GM19468 (cell line): ENCODE results near the gene DLX2.

Experiments used
- ATAC-seq: cut with Tn5 transposase; IDR thresholded peaks from one replicate; pipeline ENCODE4 v1.9.1; 2021; ENCODE audit warnings: mild to moderate bottlenecking, moderate library complexity, moderate number of reproducible peaks; ENCODE audit not compliant: unreplicated experiment; ENCODE audit errors: extremely low read depth

The DLX2 gene

GRCh38 chr2:172108587-172108930 is 5.9 kb upstream of the DLX2 start:
- no peak for ATAC-seq

- no peak for ATAC-seq
Observed at GRCh38 chr2:172107690-172108586, 5.2 kb upstream of the DLX2 start.

GRCh38 chr2:172106108-172106961 is 3.6 kb upstream of the DLX2 start:
- ATAC-seq = no peak

- no peak for ATAC-seq
Observed at GRCh38 chr2:172105471-172106107, 2.9 kb upstream of the DLX2 start.

GRCh38 chr2:172103471-172104272 is 972 bp upstream of the DLX2 start:
- ATAC-seq = no peak

- ATAC-seq = no peak
Observed at GRCh38 chr2:172101821-172102390, 794 bp downstream of the DLX2 start.

- no peak for ATAC-seq
Observed at GRCh38 chr2:172100935-172101820, 1.5 kb downstream of the DLX2 start.

GRCh38 chr2:172100080-172100934 is 2.4 kb downstream of the DLX2 start:
- ATAC-seq = no peak

- no peak for ATAC-seq
Observed at GRCh38 chr2:172099472-172100079, 3.1 kb downstream of the DLX2 start.

- no peak for ATAC-seq
Observed at GRCh38 chr2:172098650-172099471, 3.8 kb downstream of the DLX2 start.

GRCh38 chr2:172098287-172098649 is 4.4 kb downstream of the DLX2 start:
- no peak for ATAC-seq

GRCh38 chr2:172097557-172098131 is 5.1 kb downstream of the DLX2 start:
- no peak for ATAC-seq

- no peak for ATAC-seq
Observed at GRCh38 chr2:172096626-172097547, 5.8 kb downstream of the DLX2 start.

GRCh38 chr2:172095905-172096625 is 6.6 kb downstream of the DLX2 start:
- ATAC-seq = no peak
